Stimulated activated naive CD8-positive, alpha-beta T cell treated with anti-CD3 and anti-CD28 coated beads, Interleukin-15, Interleukin-2, amounts not matched to agents 100 U/mL and 50 U/mL, for 24 hours (primary cell): ENCODE results near the gene ANKRD55.
A peak's percentile ranks its signal among the peaks of the same experiment; 100 is the strongest.

Experiments used
- ATAC-seq: fragments of 150-1000 bp; cut with Tn5 transposase; one replicate; pipeline ENCODE4 v1.10.0; 2021
- DNase-seq: peaks from one replicate; pipeline ENCODE4 v3.0.0; 2021

Gene ANKRD55

DNA sequence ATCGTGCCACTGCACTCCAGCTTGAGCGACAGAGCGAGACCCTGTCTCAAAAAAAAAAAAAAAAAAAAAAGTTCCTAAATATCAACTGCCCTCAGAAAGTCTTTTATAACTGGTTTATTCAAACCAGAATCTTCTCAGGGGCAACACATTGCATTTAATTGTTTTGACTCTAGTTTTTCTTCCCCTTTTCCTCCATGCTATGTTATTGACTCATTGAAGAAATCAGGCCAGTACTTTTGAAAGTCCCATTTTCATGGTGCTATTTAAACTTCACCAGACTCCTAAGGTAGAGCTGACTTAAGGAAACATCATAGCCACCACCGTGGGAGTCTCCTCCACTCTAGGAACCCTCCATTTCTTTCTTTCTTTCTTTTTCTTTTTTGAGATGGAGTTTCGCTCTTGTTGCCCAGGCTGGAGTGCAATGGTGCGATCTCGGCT is 155.3 kb downstream of the ANKRD55 start:
- no peak for ATAC-seq

DNA sequence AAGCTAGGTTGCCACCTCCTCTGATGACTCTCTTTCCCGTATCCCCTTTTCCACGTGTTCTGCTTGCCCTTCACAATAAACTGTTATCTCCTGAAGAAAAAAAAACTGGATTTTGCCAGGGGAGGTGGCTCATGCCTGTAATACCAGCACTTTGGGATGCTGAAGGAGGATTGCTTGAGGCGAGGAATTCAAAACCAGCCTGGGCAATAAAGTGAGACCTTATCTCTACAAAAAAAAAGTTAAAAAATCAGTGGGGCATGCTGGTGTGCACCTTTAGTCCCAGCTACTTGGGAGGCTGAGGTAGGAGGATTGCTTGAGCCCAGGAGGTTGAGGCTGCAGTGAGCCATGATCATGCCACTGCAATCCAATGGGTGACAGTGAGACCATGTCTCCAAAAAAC is 156.6 kb downstream of the ANKRD55 start:
- no peak for DNase-seq
- ATAC-seq, result no peak

More for the DNA sequence above, 155.3 kb downstream of the ANKRD55 start:
- DNase-seq, result no peak

DNA sequence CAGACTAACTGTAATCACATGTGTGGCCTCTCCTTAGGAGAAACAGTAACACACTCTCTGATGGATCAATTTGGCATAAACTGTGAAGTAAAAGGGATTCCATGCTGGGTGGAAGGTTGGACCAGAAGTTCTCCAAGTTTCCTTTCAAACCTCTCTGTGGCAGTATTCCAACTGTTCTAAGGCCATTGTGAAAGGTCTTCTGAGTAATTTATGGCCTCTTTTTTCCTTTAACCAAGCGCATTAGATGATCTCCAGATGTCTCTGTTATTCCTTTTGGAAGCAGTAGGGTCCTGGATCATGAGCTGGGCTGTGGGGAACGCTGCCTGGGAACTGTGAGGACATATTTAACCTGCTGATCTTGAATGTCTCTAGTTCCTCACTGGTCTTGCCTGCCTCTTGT is 157.8 kb downstream of the ANKRD55 start:
- no peak for DNase-seq
- no peak for ATAC-seq

DNA sequence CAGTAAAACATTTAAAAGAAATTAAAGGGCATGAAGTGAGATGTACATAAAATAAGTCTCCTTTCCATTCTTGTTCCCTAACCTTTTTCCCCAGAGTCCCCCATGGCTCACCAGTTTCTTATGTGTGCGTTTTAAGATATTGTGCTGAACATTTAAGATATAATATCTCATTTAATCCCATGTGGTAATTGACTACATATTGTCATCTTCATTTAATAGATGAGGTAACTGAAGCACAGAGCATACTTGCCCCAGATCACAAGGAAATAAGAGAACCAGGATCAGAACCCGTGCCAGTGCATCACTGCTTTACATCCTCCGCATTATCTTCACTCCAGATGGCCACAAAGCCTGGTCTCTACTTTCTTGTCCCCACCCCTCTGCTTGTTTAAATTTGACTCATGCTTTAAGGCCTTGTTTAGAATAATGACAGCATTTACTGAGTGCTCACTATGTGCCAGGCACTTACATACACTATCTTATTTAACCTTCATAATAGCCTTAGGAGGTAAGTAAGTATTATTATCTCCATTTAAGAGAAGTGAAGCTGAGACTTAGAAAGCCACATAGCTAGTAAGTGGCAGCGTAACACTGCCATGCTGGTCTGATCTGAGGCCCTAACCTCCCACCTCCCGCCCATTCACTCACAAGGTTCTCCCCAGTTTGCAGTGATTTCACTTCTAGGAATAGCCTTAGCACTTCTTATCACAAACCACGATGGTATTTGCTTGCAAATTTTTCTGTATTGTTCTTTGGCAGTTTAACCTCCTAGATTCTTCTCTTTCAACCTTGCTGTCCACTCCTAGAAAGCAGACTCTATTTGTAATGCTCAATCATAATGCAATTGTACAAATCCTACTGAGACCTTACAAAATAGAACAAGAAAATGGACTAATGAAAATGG is 160.0 kb downstream of the ANKRD55 start:
- no peak for ATAC-seq
- no peak for DNase-seq

DNA sequence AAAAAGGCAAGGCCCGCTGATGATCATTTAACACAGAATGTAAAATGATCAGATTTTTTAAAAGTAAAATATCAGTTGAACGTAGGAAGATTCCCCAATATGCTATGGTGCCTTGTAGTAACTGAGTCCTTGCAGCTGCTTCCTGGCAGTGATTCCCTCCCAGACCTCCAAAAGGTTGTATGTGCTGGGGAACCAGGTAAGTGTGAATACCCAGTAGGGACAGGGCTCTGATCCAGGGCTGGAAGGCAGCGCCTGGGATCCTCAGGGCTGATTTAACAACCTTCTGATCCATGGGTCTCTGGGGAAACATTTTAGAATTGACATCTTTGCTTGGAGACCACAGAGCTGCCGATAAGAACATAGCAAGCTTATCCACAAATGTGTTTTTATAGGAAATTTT is 161.7 kb downstream of the ANKRD55 start:
- DNase-seq (no peak), ATAC-seq (no peak)

DNA sequence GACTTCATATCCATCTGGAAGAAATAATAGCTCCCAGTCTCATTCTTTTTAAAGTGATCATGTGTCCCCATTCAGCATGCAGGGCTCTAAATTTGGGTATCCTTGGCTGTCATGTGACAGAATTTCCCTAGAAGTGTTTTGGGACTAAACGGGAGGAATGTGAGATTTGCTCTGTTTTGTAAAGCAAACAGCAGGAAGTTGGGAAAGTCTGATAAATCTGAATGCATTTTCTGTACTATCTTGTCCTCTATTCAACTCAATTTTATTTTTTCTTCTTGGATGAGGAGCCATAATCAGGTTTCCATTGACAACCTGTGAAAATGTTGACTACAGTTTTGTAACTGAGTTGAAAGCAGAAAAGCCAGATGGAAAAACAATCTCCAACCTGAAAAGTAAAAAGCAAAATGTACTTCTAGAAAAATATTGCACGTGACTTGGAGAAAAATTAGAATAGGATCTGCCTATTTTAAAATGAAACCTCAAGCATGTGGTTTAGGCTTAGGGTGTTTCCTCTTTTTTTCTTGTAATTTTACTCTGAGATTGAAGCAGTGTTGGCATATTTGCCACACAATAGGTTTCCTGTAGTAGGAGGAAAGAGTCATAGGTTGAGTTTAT is 162.2 kb downstream of the ANKRD55 start:
- DNase-seq (no peak), ATAC-seq (peak; percentile 41)

DNA sequence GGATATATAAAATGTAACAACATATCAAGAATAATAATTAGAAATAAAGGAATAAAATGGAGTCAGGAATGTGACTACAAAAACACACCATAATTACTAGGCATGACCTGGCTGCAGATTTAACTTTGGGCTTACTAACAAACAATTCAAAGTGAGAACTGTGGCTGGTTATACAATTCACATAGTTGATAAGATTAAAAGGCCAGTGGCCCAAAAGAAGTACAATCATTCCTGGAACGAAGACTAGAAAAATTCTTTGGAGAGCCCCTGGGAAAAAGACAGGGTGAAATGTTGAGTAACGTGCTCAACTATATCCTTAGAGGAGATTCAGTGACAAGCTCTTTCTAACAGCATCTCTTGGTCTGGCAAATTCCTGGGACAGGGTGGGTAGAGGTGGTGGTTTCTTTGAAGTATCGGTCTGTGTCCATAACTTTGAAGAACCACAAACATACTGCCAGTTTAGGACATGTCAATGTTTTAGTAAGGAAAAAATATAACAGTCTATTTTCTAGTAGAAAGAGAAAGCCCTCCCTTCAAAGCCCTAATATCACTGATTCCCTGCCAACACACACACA is 163.4 kb downstream of the ANKRD55 start:
- no peak for DNase-seq
- no peak for ATAC-seq

DNA sequence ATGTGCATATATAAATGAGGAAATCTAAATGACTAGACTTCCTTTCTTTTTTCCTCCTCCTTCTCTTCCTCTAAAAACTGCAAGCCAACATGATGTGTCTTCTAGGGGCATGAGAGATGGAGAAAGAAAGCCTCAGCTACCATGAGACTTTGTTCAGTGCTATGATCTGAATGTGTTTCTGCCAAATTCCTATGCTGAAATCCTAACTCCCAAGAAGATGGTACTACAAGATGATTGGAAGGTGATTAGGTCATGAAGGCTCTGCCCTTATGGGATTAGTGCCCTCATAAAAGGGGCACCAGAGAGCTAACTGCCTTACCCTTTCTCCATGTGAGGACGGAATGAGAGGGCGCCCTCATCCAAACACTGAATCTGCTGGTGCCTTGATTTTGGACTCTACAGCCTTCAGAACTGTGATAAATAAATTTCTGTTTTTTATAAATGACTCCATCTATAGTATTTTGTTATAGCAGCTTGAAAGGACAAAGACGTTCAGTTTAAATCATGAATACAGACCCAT is 166.1 kb downstream of the ANKRD55 start:
- no peak for DNase-seq
- no peak for ATAC-seq

DNA sequence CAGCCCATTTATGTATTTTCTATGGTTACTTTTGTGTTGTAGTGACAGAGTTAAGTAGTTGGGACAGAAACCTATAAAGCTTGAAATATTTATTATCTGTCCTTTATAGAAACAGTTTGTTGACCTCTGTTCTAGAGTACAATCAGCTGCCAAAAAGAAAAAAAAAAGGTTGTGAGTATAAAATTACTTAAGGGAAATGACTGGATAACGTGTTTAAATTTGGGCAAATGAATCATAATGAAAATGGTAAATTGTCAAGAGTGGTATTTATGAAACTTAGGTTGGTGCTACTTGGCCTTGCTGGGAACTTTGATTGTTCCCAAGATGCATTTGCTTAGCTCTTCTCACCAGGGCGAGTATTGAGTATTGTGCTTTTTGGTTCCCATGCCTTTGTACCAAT is 168.1 kb downstream of the ANKRD55 start:
- peak; percentile 59 for ATAC-seq
- DNase-seq, result no peak

DNA sequence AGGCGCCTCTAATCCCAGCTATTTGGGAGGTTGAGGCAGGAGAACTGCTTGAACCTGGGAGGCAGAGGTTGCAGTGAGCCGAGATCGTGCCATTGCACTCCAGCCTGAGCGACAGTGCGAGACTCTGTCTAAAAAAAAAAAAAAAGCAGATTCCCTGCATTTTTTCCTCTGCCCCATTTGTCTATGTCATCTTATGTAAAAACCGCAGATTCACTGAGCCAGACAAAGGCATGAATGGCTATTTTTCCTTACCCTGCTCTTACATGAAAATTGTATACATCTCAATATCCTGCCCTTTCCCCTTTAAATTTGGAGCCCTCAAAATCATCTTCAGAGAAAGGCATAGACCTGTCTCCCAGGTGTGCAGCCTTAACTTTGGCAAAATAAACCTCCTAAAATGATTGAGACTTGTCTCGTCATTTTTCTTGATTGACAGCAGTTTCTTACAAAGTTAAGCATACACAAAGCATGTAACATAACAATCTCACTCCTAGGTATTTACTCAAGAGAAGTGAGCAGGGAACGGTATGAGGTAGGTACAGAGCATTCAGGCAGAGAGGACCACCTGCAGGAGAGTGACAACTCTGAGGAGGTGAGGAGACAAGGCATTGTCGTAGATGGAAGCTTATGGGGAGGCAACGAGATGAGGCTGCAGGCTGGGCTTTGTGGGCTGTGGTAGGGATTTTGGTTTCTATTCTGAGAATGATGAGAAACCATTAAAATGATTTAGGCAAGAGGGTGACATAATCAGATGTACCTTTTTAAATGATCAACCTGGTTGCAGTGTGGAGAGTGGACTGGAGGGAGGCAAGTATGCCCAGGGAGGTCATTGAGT is 172.6 kb downstream of the ANKRD55 start:
- ATAC-seq (peak; percentile 38), DNase-seq (peak; percentile 49)

DNA sequence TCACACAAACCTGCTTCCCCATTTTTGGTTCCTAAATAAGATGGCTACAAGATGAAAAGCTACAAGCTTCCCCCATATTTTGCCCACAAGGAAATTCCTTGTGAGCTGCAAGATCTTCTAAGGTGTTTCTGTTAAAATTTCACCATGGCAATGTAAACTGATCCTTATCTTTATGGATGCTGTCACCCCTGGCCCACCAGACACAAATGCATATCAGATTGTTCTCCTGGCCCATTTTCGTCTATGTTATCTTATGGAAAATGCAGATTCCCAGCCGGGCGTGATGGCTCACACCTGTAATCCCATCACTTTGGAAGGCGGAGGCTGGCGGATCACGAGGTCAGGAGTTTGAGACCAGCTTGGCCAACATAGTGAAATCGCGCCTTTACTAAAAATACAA is 173.3 kb downstream of the ANKRD55 start:
- DNase-seq (no peak), ATAC-seq (no peak)

DNA sequence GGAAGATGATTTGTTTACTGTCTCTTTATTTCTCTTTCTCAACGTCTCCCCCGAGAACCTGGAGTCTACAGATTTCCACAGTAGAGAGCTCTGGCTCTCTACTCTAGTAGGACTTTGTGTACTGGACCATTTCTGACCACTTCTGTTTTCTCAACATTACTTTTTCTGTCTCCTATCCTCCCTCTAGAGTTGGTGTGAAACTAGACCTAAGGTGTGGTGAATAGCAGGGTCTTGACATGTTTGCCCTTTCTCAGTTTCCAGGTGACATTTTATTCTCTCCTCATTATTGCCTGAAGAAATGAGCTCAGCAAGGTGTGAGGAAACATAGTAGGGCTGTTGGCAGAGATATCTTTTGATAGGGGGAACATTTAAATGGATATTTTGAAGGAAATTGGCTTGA is 176.3 kb downstream of the ANKRD55 start:
- ATAC-seq (no peak), DNase-seq (no peak)

DNA sequence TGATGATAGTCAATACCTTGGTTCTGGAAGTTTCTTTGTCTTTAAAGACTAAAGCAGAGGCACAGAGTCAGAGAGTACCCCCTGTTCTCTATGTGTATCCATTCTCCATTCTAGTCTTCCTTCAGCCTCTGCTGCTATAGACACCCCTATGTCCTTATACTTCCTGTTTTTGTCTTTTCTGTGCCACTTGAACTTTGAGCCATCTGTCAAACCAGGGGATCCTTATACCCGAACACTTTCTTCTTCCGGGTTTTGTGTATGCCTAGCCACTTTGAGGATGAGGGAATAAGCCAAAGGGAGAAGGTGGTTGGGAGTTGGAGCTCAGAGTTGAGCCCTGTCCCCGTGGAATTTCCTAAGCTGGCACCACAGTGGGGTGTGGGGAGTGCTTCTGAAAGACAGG is 177.3 kb downstream of the ANKRD55 start:
- no peak for ATAC-seq
- no peak for DNase-seq

DNA sequence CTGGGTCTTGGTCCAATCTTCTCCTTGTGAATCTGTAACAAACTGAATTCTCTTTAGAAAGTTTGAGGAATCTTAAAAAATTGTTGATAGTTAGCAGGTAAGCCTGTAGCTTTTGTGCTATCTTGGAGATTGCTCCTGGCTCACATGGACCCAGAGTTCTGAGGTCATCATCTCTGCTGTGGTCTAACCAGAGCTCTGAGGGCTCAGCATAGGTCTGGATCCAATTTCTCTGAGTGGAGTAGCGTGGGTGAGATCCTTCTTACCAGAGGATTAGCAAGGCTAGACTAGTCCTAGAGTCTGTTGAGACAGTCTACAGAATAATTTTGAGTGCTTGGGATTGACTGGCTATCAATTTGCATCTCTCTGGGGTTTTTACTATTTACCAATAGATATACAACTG is 177.8 kb downstream of the ANKRD55 start:
- DNase-seq, result no peak
- no peak for ATAC-seq

DNA sequence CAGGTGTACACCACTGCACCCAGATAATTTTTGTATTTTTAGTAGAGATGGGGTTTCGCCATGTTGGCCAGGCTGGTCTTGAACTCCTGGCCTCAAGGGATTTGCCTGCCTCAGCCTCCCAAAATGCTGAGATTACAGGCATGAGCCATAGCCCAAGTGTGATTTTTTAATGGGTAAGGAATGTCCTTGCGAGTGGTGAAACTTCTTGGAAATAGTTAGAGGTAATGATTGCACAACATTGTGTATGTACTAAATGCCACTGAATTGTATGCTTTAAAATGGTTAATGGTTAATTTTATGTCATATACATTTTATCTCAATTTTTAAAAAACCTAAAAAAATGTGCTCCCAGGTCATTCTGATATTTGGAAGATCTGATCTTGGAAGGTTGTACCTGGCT is 178.5 kb downstream of the ANKRD55 start:
- ATAC-seq (no peak), DNase-seq (no peak)

DNA sequence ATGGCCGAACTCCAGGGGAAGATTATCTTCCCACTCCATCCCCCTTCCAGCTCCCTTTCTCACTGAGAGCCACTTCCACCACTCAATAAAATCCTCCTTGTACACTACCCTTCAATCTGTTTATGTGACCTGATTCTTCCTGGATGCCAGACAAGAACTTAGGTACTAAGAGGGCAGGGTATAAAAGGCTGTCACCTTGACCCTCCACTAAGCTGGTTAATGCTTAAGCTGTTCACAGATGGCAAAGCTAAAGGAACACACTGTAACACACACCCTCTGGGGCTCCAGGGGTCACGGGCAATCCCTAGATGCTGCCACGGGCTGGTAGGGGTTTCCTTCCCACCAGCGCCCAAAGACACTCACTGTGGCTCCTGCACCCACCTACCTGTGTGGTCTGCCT is 179.8 kb downstream of the ANKRD55 start:
- ATAC-seq (no peak), DNase-seq (no peak)

DNA sequence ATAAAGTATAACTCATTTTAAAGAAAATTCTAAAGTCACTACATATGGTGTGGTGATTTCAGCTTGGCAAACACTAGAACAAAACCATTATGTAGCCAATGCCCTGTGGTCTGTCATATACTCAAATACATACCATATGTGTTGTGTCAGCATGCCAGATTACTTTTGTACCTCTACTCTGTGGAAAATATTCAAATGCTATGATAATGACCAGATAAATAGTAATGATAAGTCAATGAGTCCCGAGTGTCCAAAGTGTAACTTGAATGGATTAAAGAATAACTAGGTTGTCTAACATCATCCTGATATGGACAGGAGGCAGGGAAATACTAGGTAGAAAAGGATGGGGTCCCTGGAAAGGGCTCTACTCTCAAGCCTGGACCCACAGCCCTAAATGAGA is 180.4 kb downstream of the ANKRD55 start:
- DNase-seq (no peak), ATAC-seq (no peak)

DNA sequence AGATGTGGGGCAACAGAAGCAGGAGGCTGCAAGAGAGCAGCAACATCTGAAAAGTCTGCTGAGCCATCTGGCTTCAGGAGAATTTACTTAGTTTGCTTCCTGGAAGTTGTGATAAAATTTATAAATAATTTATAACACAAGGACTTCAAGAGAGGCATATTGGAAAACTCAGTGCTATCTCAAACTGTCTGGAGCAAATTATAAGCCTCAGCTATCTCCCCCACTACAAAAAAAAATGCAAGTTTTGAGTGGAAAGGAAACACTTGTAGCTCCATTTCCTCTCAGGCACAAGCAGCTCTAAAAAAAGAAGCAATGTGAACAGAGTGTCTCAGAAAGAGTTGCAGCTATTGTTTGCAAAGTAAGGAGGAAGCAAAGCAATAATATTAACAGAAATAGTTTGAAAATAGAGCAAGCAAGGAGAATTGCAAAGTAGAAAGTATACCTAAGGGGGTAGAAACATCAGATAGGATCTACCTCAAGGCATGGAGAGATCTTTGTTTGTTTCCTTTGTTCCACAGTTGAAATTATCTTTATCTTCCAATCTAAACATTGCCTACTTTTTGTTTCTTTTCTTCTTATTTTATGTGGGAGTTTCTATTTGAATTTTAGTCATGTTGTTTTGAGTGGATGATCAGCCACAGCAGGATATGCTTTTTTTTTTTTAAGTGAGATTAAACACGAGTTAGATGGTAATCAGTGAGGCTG is 182.4 kb downstream of the ANKRD55 start:
- ATAC-seq (peak; percentile 11), DNase-seq (no peak)
